ENCODE data around the gene CELF2. TPM values are rescaled to one million over a fixed set of nuclear protein-coding genes. Genes with fewer than 3 reads are reported as not detected.

Gene CELF2
- total RNA-seq, 3 donors from 2014 or later (not counting 1 experiment from before 2014, with no cell fraction given): 282 to 298 (median 295) TPM

DNA sequence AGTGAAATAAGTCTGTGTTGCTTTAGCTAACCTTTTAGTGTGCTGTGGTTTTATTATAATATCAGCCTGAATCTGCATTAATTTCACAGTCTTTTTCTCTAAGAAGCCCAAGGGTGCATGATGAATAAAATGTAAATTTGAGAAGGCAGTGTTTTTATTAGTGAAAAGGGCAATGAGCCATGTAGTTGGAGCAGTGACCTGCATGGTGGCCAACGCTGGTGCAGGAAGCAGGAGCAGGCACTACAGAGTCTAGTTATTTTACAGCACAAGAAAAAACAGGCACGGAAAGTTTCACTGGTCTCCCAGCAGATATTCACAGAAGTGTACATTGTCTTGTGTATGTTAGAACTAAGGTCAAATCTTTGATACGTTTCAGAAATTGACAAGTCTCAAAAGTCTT is 247.8 kb downstream of the CELF2 start:
- whole genome bisulfite sequencing (ENCODE audit: insufficient coverage): 55% methylated on average over 3 of the region's 3 CpGs

DNA sequence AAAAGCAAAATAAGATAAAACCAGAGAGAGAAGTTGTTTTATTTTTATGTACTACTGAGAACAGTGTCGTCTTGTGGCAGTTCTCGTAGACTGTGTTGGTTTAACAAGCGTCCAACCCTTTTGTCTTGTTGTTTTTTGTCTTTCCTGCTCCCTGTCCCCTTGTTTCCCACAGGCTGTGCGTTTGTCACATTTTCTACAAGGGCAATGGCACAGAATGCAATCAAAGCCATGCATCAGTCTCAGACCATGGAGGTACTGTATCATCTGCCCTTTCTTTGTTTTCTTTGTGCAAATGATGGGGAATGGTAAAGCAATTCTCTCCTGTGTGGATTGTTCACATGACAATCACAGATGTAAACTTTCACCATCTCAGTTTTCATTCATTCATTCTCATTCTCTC is 248.8 kb downstream of the CELF2 start:
- peak overlapping the region; percentile 54 for H3K4me3 Mint-ChIP-seq
- intact Hi-C loops (cut with micrococcal nuclease): no loop called here
- Histone ChIP-seq H3K9me3 (ENCODE audit: control insufficient read depth, insufficient read depth, low read length) (no peaks in the 10 kb centered on the region), H3K4me3 (ENCODE audit: low read length) (no peak overlapping the region), H3K4me1 (ENCODE audit: control insufficient read depth, insufficient read depth, low read length) (peaks cover 28% of the 10 kb centered on the region), H3K27me3 (ENCODE audit: control insufficient read depth, insufficient read depth, low read length) (no peaks in the 10 kb centered on the region), H3K36me3 (ENCODE audit: control insufficient read depth, insufficient read depth, low read length) (peaks cover 90% of the 10 kb centered on the region), H3K27ac (ENCODE audit: low read length) (no peak overlapping the region)
- H3K4me1 Mint-ChIP-seq: peaks cover 89 to 97% of the 10 kb centered on the region in 2 donors
- 42% methylated on average over 4 of the region's 4 CpGs for WGBS (ENCODE audit: insufficient coverage)
- no peaks in the 10 kb centered on the region for H3K27me3 Mint-ChIP-seq (ENCODE audit: low read depth in 2 of 2)
- H3K36me3 Mint-ChIP-seq: peaks cover 19% of the 10 kb centered on the region
- no peak for ATAC-seq
- TF ChIP-seq, protein P1, sequence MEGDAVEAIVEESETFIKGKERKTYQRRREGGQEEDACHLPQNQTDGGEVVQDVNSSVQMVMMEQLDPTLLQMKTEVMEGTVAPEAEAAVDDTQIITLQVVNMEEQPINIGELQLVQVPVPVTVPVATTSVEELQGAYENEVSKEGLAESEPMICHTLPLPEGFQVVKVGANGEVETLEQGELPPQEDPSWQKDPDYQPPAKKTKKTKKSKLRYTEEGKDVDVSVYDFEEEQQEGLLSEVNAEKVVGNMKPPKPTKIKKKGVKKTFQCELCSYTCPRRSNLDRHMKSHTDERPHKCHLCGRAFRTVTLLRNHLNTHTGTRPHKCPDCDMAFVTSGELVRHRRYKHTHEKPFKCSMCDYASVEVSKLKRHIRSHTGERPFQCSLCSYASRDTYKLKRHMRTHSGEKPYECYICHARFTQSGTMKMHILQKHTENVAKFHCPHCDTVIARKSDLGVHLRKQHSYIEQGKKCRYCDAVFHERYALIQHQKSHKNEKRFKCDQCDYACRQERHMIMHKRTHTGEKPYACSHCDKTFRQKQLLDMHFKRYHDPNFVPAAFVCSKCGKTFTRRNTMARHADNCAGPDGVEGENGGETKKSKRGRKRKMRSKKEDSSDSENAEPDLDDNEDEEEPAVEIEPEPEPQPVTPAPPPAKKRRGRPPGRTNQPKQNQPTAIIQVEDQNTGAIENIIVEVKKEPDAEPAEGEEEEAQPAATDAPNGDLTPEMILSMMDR (IDR thresholded peaks at IDR 0.05): no peak
- DNase-seq: no peak
- H3K27ac Mint-ChIP-seq: peak overlapping the region in 1 of 2 donors; percentile 78
- H3K9me3 Mint-ChIP-seq: no peaks in the 10 kb centered on the region

More for the DNA sequence above, 247.8 kb downstream of the CELF2 start:
- Histone ChIP-seq H3K9me3 (ENCODE audit: control insufficient read depth, insufficient read depth, low read length) (no peaks in the 10 kb centered on the region), H3K27me3 (ENCODE audit: control insufficient read depth, insufficient read depth, low read length) (no peaks in the 10 kb centered on the region), H3K36me3 (ENCODE audit: control insufficient read depth, insufficient read depth, low read length) (peaks cover 90% of the 10 kb centered on the region), H3K4me1 (ENCODE audit: control insufficient read depth, insufficient read depth, low read length) (peaks cover 26% of the 10 kb centered on the region), H3K4me3 (ENCODE audit: low read length) (no peak overlapping the region), H3K27ac (ENCODE audit: low read length) (no peak overlapping the region)
- intact Hi-C loops (cut with micrococcal nuclease): no loop called here
- Mint-ChIP-seq H3K4me1 (peaks cover 81 to 93% of the 10 kb centered on the region in 2 donors), H3K9me3 (no peaks in the 10 kb centered on the region), H3K36me3 (peaks cover 20% of the 10 kb centered on the region), H3K4me3 (peak overlapping the region; percentile 56), H3K27ac (peak overlapping the region in 1 of 2 donors; percentile 78), H3K27me3 (ENCODE audit: low read depth in 2 of 2) (no peaks in the 10 kb centered on the region)
- ATAC-seq (no peak), DNase-seq (no peak)
- TF ChIP-seq, protein P1 (IDR thresholded peaks at IDR 0.05): no peak

DNA sequence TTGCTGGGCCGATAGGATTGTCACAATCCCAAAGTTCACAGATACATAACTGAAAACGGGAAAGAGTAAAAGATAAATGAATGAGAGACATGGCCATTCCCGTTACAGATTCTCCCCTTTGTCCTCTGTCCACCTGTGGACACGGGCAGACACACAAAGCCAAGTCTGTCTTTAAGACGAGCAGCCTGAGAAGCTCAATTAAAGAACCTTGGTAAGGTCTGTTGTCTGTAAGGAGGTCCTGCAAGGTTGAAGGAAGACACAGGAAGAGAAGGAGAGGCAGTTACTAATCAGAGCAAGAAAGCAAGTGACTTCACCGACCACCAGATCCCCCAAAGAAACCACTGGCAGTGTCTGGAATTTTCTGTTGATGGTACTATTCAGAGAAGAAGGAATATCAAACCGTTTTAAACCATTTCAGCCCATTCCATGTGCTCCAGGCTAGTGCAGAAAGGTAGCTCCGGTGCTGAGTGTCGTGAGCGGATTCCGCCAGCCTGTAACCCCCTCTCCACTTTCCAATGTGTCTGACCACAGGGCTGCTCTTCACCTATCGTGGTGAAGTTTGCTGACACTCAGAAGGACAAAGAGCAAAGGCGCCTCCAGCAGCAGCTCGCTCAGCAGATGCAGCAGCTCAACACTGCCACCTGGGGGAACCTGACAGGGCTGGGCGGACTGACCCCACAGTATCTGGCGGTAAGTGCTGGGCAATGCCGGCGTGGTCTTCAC is 252.6 kb downstream of the CELF2 start:
- Mint-ChIP-seq H3K9me3 (no peaks in the 10 kb centered on the region), H3K4me1 (peaks cover 69 to 87% of the 10 kb centered on the region in 2 donors), H3K27me3 (ENCODE audit: low read depth in 2 of 2) (no peaks in the 10 kb centered on the region), H3K36me3 (peaks cover 27% of the 10 kb centered on the region), H3K27ac (peak overlapping the region in 1 of 2 donors; percentile 86), H3K4me3 (peak overlapping the region; percentile 55)
- intact Hi-C loops (cut with micrococcal nuclease): loop anchor here (1.0 kb wide), 1 partner anchor 157 kb away; no protein-coding TSS in a partner anchor
- peaks cover 18% of the 10 kb centered on the region for H3K4me1 ChIP-seq (ENCODE audit: control insufficient read depth, insufficient read depth, low read length)
- TF ChIP-seq, protein P1 (IDR thresholded peaks at IDR 0.05): peak; percentile 94
- H3K27me3 ChIP-seq (ENCODE audit: control insufficient read depth, insufficient read depth, low read length): no peaks in the 10 kb centered on the region
- H3K4me3 ChIP-seq (ENCODE audit: low read length): no peak overlapping the region
- H3K36me3 ChIP-seq (ENCODE audit: control insufficient read depth, insufficient read depth, low read length): peaks cover 91% of the 10 kb centered on the region
- ATAC-seq (peak; percentile 92 to 94 (median 93)), DNase-seq (peak; percentile 74 to 82)
- 57% methylated on average over 18 of the region's 18 CpGs for WGBS (ENCODE audit: insufficient coverage)
- peak overlapping the region; percentile 40 for H3K27ac ChIP-seq (ENCODE audit: low read length)
- H3K9me3 ChIP-seq (ENCODE audit: control insufficient read depth, insufficient read depth, low read length): no peaks in the 10 kb centered on the region
